ACC112 (cell line): ENCODE data around the gene ALDH16A1.
"Not testable (repeated sequence)": the region's sequence is repeated elsewhere in the genome, so short reads cannot be mapped to it uniquely, and the experiment has no call there.

ENCODE experiments used
- H2AFZ ChIP-seq: fragments of 200-600 bp; sonication (generic); one replicate; pipeline ENCODE4 v1.6.0; 2017; ENCODE audit warnings: antibody characterized with exemption, low read length; ENCODE audit not compliant: unreplicated experiment
- H3K27ac ChIP-seq: fragments of 200-600 bp; sonication (generic); 2 replicates; pipeline ENCODE4 v1.5.1; 2014; ENCODE audit warnings: low read depth, mild to moderate bottlenecking, antibody characterized with exemption, low read length, moderate library complexity
- H3K27me3 ChIP-seq: fragments of 200-600 bp; sonication (generic); 2 replicates; pipeline ENCODE4 v1.6.1; 2014; ENCODE audit warnings: mild to moderate bottlenecking, antibody characterized with exemption, low read length, moderate library complexity, mixed read lengths; ENCODE audit not compliant: insufficient read depth
- H3K36me3 ChIP-seq: fragments of 200-600 bp; sonication (generic); 2 replicates; pipeline ENCODE4 v1.6.1; 2016; ENCODE audit warnings: mild to moderate bottlenecking, antibody characterized with exemption, low read length, moderate library complexity, mixed read lengths; ENCODE audit not compliant: insufficient read depth
- H3K4me1 ChIP-seq: fragments of 200-600 bp; sonication (generic); one replicate; pipeline ENCODE4 v1.6.1; 2016; ENCODE audit warnings: low read length, mixed read lengths; ENCODE audit not compliant: insufficient read depth, unreplicated experiment, control insufficient read depth
- H3K4me3 ChIP-seq: fragments of 200-600 bp; sonication (generic); 2 replicates; pipeline ENCODE4 v1.5.1; 2014; ENCODE audit warnings: mild to moderate bottlenecking, low read depth, low read length
- H3K79me2 ChIP-seq: fragments of 200-600 bp; sonication (generic); one replicate; pipeline ENCODE4 v1.6.0; 2016; ENCODE audit warnings: low read length; ENCODE audit not compliant: control insufficient read depth, unreplicated experiment, insufficient read depth

ALDH16A1 gene

GRCh38 chr19:49465371-49465770 lies 12.3 kb downstream of the ALDH16A1 start:
- no peaks in the 10 kb centered on the region for H3K79me2 ChIP-seq
- no peaks in the 10 kb centered on the region for H3K36me3 ChIP-seq
- no peak overlapping the region for H3K4me3 ChIP-seq
- no peak overlapping the region for H2AFZ ChIP-seq
- H3K4me1 ChIP-seq = peaks cover 7% of the 10 kb centered on the region
- H3K27me3 ChIP-seq = no peaks in the 10 kb centered on the region
- no peak overlapping the region for H3K27ac ChIP-seq

- no peaks in the 10 kb centered on the region for H3K27me3 ChIP-seq
- H3K4me1 ChIP-seq = peaks cover 7% of the 10 kb centered on the region
- no peaks in the 10 kb centered on the region for H3K79me2 ChIP-seq
- H2AFZ ChIP-seq = no peak overlapping the region
- no peak overlapping the region for H3K4me3 ChIP-seq
- H3K36me3 ChIP-seq = no peaks in the 10 kb centered on the region
- no peak overlapping the region for H3K27ac ChIP-seq
These were observed 15.2 kb downstream of the ALDH16A1 start for GRCh38 chr19:49468199-49468598.

- Histone ChIP-seq H3K27ac (peak overlapping the region; percentile 37; the same call in 1 of the 2 replicates), H3K36me3 (no peaks in the 10 kb centered on the region), H3K27me3 (no peaks in the 10 kb centered on the region), H2AFZ (no peak overlapping the region), H3K79me2 (no peaks in the 10 kb centered on the region), H3K4me1 (peaks cover 7% of the 10 kb centered on the region), H3K4me3 (no peak overlapping the region)
These were observed 15.9 kb downstream of the ALDH16A1 start for GRCh38 chr19:49468746-49469447.

- Histone ChIP-seq H3K27me3 (no peaks in the 10 kb centered on the region), H3K36me3 (no peaks in the 10 kb centered on the region), H2AFZ (no peak overlapping the region), H3K27ac (no peak overlapping the region), H3K4me3 (no peak overlapping the region), H3K79me2 (no peaks in the 10 kb centered on the region), H3K4me1 (peaks cover 7% of the 10 kb centered on the region)
These were observed 17.0 kb downstream of the ALDH16A1 start for GRCh38 chr19:49469828-49470614.

- peaks cover 7% of the 10 kb centered on the region for H3K4me1 ChIP-seq
These were observed 17.6 kb downstream of the ALDH16A1 start for GRCh38 chr19:49470615-49470978.

GRCh38 chr19:49472936-49473335 lies 19.9 kb downstream of the ALDH16A1 start:
- H3K4me3 ChIP-seq = no peak overlapping the region
- peaks cover 7% of the 10 kb centered on the region for H3K4me1 ChIP-seq
- H3K79me2 ChIP-seq = no peaks in the 10 kb centered on the region
- H3K27me3 ChIP-seq = no peaks in the 10 kb centered on the region
- H3K27ac ChIP-seq = no peak overlapping the region
- no peaks in the 10 kb centered on the region for H3K36me3 ChIP-seq
- no peak overlapping the region for H2AFZ ChIP-seq

More at GRCh38 chr19:49470615-49470978, 17.6 kb downstream of the ALDH16A1 start:
- no peaks in the 10 kb centered on the region for H3K36me3 ChIP-seq
- H3K27me3 ChIP-seq = no peaks in the 10 kb centered on the region
- no peak overlapping the region for H2AFZ ChIP-seq
- no peaks in the 10 kb centered on the region for H3K79me2 ChIP-seq
- H3K4me3 ChIP-seq = no peak overlapping the region
- no peak overlapping the region for H3K27ac ChIP-seq

- H3K27ac ChIP-seq, H3K36me3 ChIP-seq: not testable (repeated sequence)
- H3K4me3 ChIP-seq = peak overlapping the region; percentile 87
These were observed 20.5 kb downstream of the ALDH16A1 start for GRCh38 chr19:49473501-49473867.

GRCh38 chr19:49473868-49474541 lies 21.0 kb downstream of the ALDH16A1 start, which contains the start of gene FLT3LG:
Gene FLT3LG (plus strand): TSS chr19:49474215. CDS start chr19:49474640, 425 bp downstream.
- no peak within 1 kb of the TSS for H3K27ac ChIP-seq
- peak within 1 kb of the TSS; percentile 87 for H3K4me3 ChIP-seq
- H3K4me1 ChIP-seq = peaks cover 3% of the 10 kb centered on the region
- no peaks in the 10 kb centered on the region for H3K36me3 ChIP-seq
- peak within 1 kb of the TSS; percentile 96 for H2AFZ ChIP-seq
- H3K79me2 ChIP-seq = no peaks in the 10 kb centered on the region
- no peaks in the 10 kb centered on the region for H3K27me3 ChIP-seq

More at GRCh38 chr19:49473501-49473867, 20.5 kb downstream of the ALDH16A1 start:
- H3K4me1 ChIP-seq, H3K79me2 ChIP-seq, H2AFZ ChIP-seq, H3K27me3 ChIP-seq: not testable (repeated sequence)

GRCh38 chr19:49474542-49474924 lies 21.5 kb downstream of the ALDH16A1 start:
- Histone ChIP-seq H3K4me3 (peak overlapping the region; percentile 87), H3K27ac (no peak overlapping the region), H2AFZ (no peak overlapping the region), H3K79me2 (no peaks in the 10 kb centered on the region), H3K36me3 (no peaks in the 10 kb centered on the region), H3K27me3 (no peaks in the 10 kb centered on the region), H3K4me1 (no peaks in the 10 kb centered on the region)

GRCh38 chr19:49475191-49475917 lies 22.3 kb downstream of the ALDH16A1 start:
- no peak overlapping the region for H3K27ac ChIP-seq
- H2AFZ ChIP-seq = no peak overlapping the region
- H3K36me3 ChIP-seq = no peaks in the 10 kb centered on the region
- H3K4me3 ChIP-seq = peak overlapping the region; percentile 87; the same call in 1 of the 2 replicates
- no peaks in the 10 kb centered on the region for H3K27me3 ChIP-seq
- H3K4me1 ChIP-seq = no peaks in the 10 kb centered on the region
- H3K79me2 ChIP-seq = no peaks in the 10 kb centered on the region
